ENCODE results near the gene SMYD3.

DNA sequence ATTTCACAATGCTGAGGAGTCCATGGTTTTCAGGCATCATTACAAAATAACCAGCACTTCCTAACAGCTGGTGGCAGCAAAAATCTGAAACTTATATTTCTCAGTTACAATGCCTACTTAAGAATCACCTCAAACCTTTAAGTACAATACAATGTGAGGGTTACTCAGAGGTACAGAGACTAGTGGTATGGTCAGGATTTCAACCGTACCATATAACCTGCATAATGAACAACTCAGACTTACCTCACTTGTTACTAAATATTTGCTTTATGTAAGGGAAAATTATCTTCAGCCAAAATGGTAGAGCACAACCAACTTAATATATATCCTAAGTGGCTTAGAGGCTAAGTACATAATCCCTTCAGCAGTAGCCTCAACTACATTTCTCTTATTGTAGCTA lies 344.5 kb downstream of the SMYD3 start:
- TF ChIP-seq, protein P1, sequence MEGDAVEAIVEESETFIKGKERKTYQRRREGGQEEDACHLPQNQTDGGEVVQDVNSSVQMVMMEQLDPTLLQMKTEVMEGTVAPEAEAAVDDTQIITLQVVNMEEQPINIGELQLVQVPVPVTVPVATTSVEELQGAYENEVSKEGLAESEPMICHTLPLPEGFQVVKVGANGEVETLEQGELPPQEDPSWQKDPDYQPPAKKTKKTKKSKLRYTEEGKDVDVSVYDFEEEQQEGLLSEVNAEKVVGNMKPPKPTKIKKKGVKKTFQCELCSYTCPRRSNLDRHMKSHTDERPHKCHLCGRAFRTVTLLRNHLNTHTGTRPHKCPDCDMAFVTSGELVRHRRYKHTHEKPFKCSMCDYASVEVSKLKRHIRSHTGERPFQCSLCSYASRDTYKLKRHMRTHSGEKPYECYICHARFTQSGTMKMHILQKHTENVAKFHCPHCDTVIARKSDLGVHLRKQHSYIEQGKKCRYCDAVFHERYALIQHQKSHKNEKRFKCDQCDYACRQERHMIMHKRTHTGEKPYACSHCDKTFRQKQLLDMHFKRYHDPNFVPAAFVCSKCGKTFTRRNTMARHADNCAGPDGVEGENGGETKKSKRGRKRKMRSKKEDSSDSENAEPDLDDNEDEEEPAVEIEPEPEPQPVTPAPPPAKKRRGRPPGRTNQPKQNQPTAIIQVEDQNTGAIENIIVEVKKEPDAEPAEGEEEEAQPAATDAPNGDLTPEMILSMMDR (IDR thresholded peaks at IDR 0.05 in 8 of 11, conservative IDR thresholded peaks at IDR 0.05 in 3 of 11): no peak
- TF ChIP-seq POLR2AphosphoS5 (IDR thresholded peaks at IDR 0.05) (no peak), POLR2A (IDR thresholded peaks at IDR 0.05) (no peak)

All from spleen (tissue), 7 donors.